ENCODE results near the gene MYOT.

GRCh38 chr5:137834498-137835049 is 33.1 kb upstream of the MYOT start:
- TF ChIP-seq POLR2A (IDR thresholded peaks at IDR 0.05) (no peak), CTCF (IDR thresholded peaks at IDR 0.05) (no peak), EP300 (IDR thresholded peaks at IDR 0.05) (no peak)
